Measurements from ENCODE around the gene GNAI3.

GNAI3 gene

DNA sequence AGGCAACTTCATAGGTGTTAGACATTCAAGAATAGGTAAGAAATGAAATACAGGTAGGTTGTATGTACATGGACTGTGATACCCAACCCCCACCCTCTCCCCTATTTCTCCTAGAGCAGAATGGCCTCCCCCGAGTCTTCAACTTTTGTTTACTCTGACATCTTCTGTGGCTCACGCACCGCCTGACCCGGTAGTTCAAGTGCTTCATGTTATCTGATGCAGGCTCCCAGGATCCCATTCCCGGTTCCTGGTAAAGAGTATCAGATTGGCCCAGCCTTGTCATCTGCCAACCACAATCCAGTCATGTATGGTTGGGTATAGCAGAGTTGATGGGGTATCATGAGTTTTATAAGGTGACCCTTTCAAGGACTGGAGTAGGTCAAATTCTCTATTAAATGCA is 9.1 kb downstream of the GNAI3 start:
- no peak for TF ChIP-seq EZH2 (IDR thresholded peaks at IDR 0.05; ENCODE audit: borderline replicate concordance, low read length)
- TF ChIP-seq, protein P1, sequence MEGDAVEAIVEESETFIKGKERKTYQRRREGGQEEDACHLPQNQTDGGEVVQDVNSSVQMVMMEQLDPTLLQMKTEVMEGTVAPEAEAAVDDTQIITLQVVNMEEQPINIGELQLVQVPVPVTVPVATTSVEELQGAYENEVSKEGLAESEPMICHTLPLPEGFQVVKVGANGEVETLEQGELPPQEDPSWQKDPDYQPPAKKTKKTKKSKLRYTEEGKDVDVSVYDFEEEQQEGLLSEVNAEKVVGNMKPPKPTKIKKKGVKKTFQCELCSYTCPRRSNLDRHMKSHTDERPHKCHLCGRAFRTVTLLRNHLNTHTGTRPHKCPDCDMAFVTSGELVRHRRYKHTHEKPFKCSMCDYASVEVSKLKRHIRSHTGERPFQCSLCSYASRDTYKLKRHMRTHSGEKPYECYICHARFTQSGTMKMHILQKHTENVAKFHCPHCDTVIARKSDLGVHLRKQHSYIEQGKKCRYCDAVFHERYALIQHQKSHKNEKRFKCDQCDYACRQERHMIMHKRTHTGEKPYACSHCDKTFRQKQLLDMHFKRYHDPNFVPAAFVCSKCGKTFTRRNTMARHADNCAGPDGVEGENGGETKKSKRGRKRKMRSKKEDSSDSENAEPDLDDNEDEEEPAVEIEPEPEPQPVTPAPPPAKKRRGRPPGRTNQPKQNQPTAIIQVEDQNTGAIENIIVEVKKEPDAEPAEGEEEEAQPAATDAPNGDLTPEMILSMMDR (IDR thresholded peaks at IDR 0.05; ENCODE audit: low read length): no peak
- Histone ChIP-seq H2AFZ (ENCODE audit: low read length) (no peak overlapping the region), H3K9me2 (ENCODE audit: low read depth, low read length) (no peaks in the 10 kb centered on the region), H3K9me3 (ENCODE audit: low read length) (no peaks in the 10 kb centered on the region), H3K27ac (ENCODE audit: low read depth, low read length, poor library complexity, severe bottlenecking) (no peak overlapping the region), H3K4me2 (ENCODE audit: low read length) (no peak overlapping the region), H3K36me3 (ENCODE audit: insufficient read depth, low read length) (0 out of 2 replicates have a peak, but pooled peaks cover 4% of the 10 kb centered on the region), H3K4me1 (ENCODE audit: insufficient read depth, low read length, severe bottlenecking) (peaks cover 3% of the 10 kb centered on the region), H3K4me3 (ENCODE audit: low read depth, low read length, poor library complexity, severe bottlenecking) (no peak overlapping the region), H3F3A (ENCODE audit: insufficient read depth, low read length) (no peaks in the 10 kb centered on the region), H3K9ac (ENCODE audit: low read length) (no peak overlapping the region), H3K27me3 (ENCODE audit: insufficient read depth, low read length) (no peaks in the 10 kb centered on the region), H4K20me1 (ENCODE audit: insufficient read depth, low read length) (0 out of 2 replicates have a peak, but pooled peaks cover 2% of the 10 kb centered on the region), H3K79me2 (ENCODE audit: insufficient read depth, low read length) (peaks cover 97% of the 10 kb centered on the region)

DNA sequence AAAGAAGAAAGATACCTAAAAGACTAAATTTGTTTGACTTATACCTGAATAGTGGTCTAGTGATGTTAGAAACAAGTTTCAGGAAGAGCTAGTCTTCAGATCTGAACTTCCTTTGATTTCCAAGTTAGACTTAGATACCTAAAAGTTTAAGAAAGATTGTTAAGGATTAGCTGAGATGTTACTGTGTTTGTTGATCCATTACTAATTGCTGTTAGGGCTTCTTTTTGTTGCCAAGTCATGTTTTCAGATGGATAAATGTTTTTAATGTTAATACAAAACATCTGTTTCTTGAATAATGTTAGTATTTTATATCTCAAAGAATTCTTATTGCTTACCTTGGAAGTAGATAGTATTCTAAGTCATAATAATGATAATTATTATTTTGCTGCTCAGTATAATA is 11.6 kb downstream of the GNAI3 start:
- H3K9me3 ChIP-seq (ENCODE audit: low read length): no peaks in the 10 kb centered on the region
- no peak overlapping the region for H3K27ac ChIP-seq (ENCODE audit: low read depth, low read length, poor library complexity, severe bottlenecking)
- H3K4me3 ChIP-seq (ENCODE audit: low read depth, low read length, poor library complexity, severe bottlenecking): no peak overlapping the region
- H3K4me2 ChIP-seq (ENCODE audit: low read length): no peak overlapping the region
- peaks cover 10% of the 10 kb centered on the region for H3K4me1 ChIP-seq (ENCODE audit: insufficient read depth, low read length, severe bottlenecking)
- peaks cover 89% of the 10 kb centered on the region for H3K79me2 ChIP-seq (ENCODE audit: insufficient read depth, low read length)
- no peaks in the 10 kb centered on the region for H3K9me2 ChIP-seq (ENCODE audit: low read depth, low read length)
- 0 out of 2 replicates have a peak, but pooled peaks cover 2% of the 10 kb centered on the region for H4K20me1 ChIP-seq (ENCODE audit: insufficient read depth, low read length)
- H3F3A ChIP-seq (ENCODE audit: insufficient read depth, low read length): no peaks in the 10 kb centered on the region
- no peak overlapping the region for H3K9ac ChIP-seq (ENCODE audit: low read length)
- no peak for TF ChIP-seq EZH2 (IDR thresholded peaks at IDR 0.05; ENCODE audit: borderline replicate concordance, low read length)
- TF ChIP-seq, protein P1 (IDR thresholded peaks at IDR 0.05; ENCODE audit: low read length): no peak
- H2AFZ ChIP-seq (ENCODE audit: low read length): no peak overlapping the region
- H3K27me3 ChIP-seq (ENCODE audit: insufficient read depth, low read length): no peaks in the 10 kb centered on the region
- 0 out of 2 replicates have a peak, but pooled peaks cover 4% of the 10 kb centered on the region for H3K36me3 ChIP-seq (ENCODE audit: insufficient read depth, low read length)

DNA sequence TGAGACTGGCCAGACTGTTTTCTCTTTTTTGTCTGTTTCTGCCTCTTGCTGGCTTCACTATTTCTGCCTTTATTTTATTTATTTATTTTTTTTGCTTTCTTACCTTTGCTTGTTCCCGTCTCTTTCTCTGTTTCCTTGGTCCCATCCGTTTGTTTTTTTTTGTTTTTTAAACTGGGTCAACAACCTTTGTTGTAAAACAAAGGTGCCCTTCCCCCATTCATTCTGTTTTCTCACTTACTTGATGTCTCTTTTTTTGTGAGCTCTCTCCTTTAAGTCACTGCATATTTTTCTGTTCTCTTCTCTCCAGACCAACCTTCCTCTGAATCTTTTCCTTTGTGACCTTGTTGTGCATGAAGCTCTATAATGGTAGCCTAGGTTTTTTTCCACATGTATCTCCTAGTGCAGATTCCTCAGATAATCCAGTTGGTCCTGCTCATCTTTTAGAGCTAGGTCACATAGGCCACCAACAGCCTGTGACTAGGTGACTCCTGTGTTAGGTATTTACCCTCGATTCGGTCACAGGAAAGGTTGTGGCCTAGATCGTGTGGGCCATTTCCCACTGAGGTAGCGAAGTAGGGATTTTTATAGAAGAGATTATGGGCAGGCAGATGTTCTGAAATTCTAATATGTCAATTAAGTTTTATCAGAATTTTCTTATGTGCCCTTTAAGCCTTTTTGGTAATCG is 15.9 kb downstream of the GNAI3 start:
- Histone ChIP-seq H4K20me1 (ENCODE audit: insufficient read depth, low read length) (no peaks in the 10 kb centered on the region), H3F3A (ENCODE audit: insufficient read depth, low read length) (no peaks in the 10 kb centered on the region), H3K4me3 (ENCODE audit: low read depth, low read length, poor library complexity, severe bottlenecking) (no peak overlapping the region), H3K27me3 (ENCODE audit: insufficient read depth, low read length) (no peaks in the 10 kb centered on the region), H3K9me2 (ENCODE audit: low read depth, low read length) (no peaks in the 10 kb centered on the region), H3K27ac (ENCODE audit: low read depth, low read length, poor library complexity, severe bottlenecking) (no peak overlapping the region), H3K4me1 (ENCODE audit: insufficient read depth, low read length, severe bottlenecking) (peaks cover 22% of the 10 kb centered on the region), H3K36me3 (ENCODE audit: insufficient read depth, low read length) (no peaks in the 10 kb centered on the region), H3K79me2 (ENCODE audit: insufficient read depth, low read length) (peaks cover 76% of the 10 kb centered on the region), H3K4me2 (ENCODE audit: low read length) (no peak overlapping the region), H2AFZ (ENCODE audit: low read length) (no peak overlapping the region), H3K9ac (ENCODE audit: low read length) (no peak overlapping the region), H3K9me3 (ENCODE audit: low read length) (no peaks in the 10 kb centered on the region)
- TF ChIP-seq EZH2 (IDR thresholded peaks at IDR 0.05; ENCODE audit: borderline replicate concordance, low read length): no peak
- TF ChIP-seq, protein P1 (IDR thresholded peaks at IDR 0.05; ENCODE audit: low read length): no peak
